Measurements from ENCODE around the gene CSNK2A2.

DNA sequence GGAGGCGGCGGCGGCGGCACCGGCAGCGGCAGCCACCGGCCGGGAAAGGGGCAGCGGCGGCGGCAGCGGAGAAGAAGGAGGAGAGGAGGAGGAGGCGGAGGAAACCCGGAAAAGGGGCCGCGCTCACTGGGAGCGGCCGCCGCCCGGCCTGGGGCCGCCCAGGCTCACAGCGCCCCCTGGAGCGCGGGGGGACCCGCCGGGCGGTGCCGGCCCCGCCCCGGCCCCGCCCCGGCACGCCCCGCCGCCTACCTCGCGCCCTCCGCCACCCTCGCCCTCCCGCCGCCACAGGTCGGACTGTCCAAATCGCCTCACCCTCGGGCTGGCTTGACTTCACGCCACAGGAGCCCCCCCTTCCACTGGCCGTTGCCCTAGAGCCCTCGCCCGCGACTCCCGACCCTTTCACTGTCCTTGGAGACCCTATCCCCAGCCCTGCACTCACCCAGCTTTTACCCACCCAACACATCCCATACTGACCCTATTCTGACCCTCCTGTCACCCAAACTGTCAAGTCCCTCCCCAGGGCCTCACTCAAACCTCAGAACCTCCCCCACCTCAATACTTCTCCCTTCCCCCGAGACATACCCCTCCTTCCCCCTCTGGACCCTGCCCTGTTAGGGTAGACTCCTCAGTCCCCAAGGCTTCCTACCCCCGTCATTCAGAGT, at the start of gene CSNK2A2:
- TF ChIP-seq POLR2A (IDR thresholded peaks at IDR 0.05; ENCODE audit: low read depth, low read length) (peak; percentile 57; the same call in 1 of the 2 replicates), JUND (IDR thresholded peaks at IDR 0.05; ENCODE audit: low read depth, low read length) (no peak), CHD2 (IDR thresholded peaks at IDR 0.05; ENCODE audit: borderline replicate concordance, low read depth, low read length) (no peak), EP300 (IDR thresholded peaks at IDR 0.05; ENCODE audit: borderline replicate concordance in 1 of 2, control insufficient read depth in 1 of 2, low read depth in 2 of 2, low read length in 2 of 2) (no peak), POLR2AphosphoS5 (IDR thresholded peaks at IDR 0.05; ENCODE audit: low read length) (no peak), CEBPB (IDR thresholded peaks at IDR 0.05; ENCODE audit: borderline replicate concordance in 1 of 2, low read depth in 2 of 2, low read length in 2 of 2) (no peak)
- TF ChIP-seq, protein P1, sequence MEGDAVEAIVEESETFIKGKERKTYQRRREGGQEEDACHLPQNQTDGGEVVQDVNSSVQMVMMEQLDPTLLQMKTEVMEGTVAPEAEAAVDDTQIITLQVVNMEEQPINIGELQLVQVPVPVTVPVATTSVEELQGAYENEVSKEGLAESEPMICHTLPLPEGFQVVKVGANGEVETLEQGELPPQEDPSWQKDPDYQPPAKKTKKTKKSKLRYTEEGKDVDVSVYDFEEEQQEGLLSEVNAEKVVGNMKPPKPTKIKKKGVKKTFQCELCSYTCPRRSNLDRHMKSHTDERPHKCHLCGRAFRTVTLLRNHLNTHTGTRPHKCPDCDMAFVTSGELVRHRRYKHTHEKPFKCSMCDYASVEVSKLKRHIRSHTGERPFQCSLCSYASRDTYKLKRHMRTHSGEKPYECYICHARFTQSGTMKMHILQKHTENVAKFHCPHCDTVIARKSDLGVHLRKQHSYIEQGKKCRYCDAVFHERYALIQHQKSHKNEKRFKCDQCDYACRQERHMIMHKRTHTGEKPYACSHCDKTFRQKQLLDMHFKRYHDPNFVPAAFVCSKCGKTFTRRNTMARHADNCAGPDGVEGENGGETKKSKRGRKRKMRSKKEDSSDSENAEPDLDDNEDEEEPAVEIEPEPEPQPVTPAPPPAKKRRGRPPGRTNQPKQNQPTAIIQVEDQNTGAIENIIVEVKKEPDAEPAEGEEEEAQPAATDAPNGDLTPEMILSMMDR (IDR thresholded peaks at IDR 0.05 in 2 of 3, conservative IDR thresholded peaks at IDR 0.05 in 1 of 3; ENCODE audit: control insufficient read depth in 2 of 3, extremely low read depth in 1 of 3, insufficient read depth in 1 of 3, low read depth in 3 of 3, low read length in 3 of 3), result peak; percentile 21 to 65 (median 40); a peak in 4 of 6 replicates
- TF ChIP-seq, protein P2, sequence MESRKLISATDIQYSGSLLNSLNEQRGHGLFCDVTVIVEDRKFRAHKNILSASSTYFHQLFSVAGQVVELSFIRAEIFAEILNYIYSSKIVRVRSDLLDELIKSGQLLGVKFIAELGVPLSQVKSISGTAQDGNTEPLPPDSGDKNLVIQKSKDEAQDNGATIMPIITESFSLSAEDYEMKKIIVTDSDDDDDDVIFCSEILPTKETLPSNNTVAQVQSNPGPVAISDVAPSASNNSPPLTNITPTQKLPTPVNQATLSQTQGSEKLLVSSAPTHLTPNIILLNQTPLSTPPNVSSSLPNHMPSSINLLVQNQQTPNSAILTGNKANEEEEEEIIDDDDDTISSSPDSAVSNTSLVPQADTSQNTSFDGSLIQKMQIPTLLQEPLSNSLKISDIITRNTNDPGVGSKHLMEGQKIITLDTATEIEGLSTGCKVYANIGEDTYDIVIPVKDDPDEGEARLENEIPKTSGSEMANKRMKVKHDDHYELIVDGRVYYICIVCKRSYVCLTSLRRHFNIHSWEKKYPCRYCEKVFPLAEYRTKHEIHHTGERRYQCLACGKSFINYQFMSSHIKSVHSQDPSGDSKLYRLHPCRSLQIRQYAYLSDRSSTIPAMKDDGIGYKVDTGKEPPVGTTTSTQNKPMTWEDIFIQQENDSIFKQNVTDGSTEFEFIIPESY (IDR thresholded peaks at IDR 0.05), result no peak

Data from GM12878 (cell line).